Eye (tissue), 1 donor: ENCODE data around the gene SYNDIG1L.
"Not testable (repeated sequence)": the region's sequence is repeated elsewhere in the genome, so short reads cannot be mapped to it uniquely, and the experiment has no call there.

Source experiments
- DNase-seq: peaks from one replicate; pipeline ENCODE4 v3.0.0-alpha.2; 2015

The SYNDIG1L gene

GRCh38 chr14:74402401-74403251, 23.4 kb downstream of the SYNDIG1L start:
- peak; percentile 26 for DNase-seq

GRCh38 chr14:74401504-74402241, 24.3 kb downstream of the SYNDIG1L start:
- peak; percentile 71 for DNase-seq

GRCh38 chr14:74400919-74401503, 25.0 kb downstream of the SYNDIG1L start:
- peak; percentile 10 for DNase-seq

- DNase-seq: peak; percentile 12
Measured at GRCh38 chr14:74400031-74400685, 25.9 kb downstream of the SYNDIG1L start.

GRCh38 chr14:74395094-74395493, 30.9 kb downstream of the SYNDIG1L start:
- no peak for DNase-seq

GRCh38 chr14:74394549-74394948, 31.5 kb downstream of the SYNDIG1L start:
- no peak for DNase-seq

GRCh38 chr14:74392616-74393570, 33.1 kb downstream of the SYNDIG1L start:
- no peak for DNase-seq

- DNase-seq: no peak
Measured at GRCh38 chr14:74391479-74391878, 34.5 kb downstream of the SYNDIG1L start.

GRCh38 chr14:74390505-74390904, 35.5 kb downstream of the SYNDIG1L start:
- not testable (repeated sequence) for DNase-seq

GRCh38 chr14:74389980-74390379, 36.0 kb downstream of the SYNDIG1L start:
- DNase-seq: no peak

GRCh38 chr14:74382231-74382630, 43.8 kb downstream of the SYNDIG1L start:
- DNase-seq: no peak

GRCh38 chr14:74381571-74381970, 44.4 kb downstream of the SYNDIG1L start:
- not testable (repeated sequence) for DNase-seq

GRCh38 chr14:74380845-74381244, 45.2 kb downstream of the SYNDIG1L start:
- no peak for DNase-seq

- no peak for DNase-seq
Measured at GRCh38 chr14:74380172-74380571, 45.8 kb downstream of the SYNDIG1L start.

GRCh38 chr14:74377976-74378690, 47.9 kb downstream of the SYNDIG1L start:
- DNase-seq: no peak

GRCh38 chr14:74368441-74368840, 57.6 kb downstream of the SYNDIG1L start:
- DNase-seq: no peak

GRCh38 chr14:74368026-74368425, 58.0 kb downstream of the SYNDIG1L start:
- no peak for DNase-seq

- DNase-seq: no peak
Measured at GRCh38 chr14:74364271-74364880, 61.6 kb downstream of the SYNDIG1L start.

GRCh38 chr14:74362361-74362915, 63.6 kb downstream of the SYNDIG1L start:
- DNase-seq: peak; percentile 93

- no peak for DNase-seq
Measured at GRCh38 chr14:74360163-74360562, 65.8 kb downstream of the SYNDIG1L start.
